GM10266 (cell line): Measurements from ENCODE around the gene VPS13D.

ENCODE experiments used
- DNase-seq: peaks from one replicate; pipeline ENCODE4 v3.0.0; 2012; ENCODE audit errors: extremely low spot score
- CTCF ChIP-seq: IDR thresholded peaks from 2 replicates; pipeline ENCODE4 v1.5.1; 2012; ENCODE audit warnings: mild to moderate bottlenecking, low read depth; ENCODE audit not compliant: control insufficient read depth, insufficient read depth; ENCODE audit errors: missing control alignments

VPS13D gene

GRCh38 chr1:12541274-12542137, 311.7 kb downstream of the VPS13D start:
- DNase-seq, result no peak
- TF ChIP-seq CTCF, result no peak

- no peak for TF ChIP-seq CTCF
- DNase-seq, result no peak
Measured at GRCh38 chr1:12542138-12542465, 312.3 kb downstream of the VPS13D start.

GRCh38 chr1:12542616-12543592, 313.1 kb downstream of the VPS13D start:
- DNase-seq, result no peak
- no peak for TF ChIP-seq CTCF

- TF ChIP-seq CTCF, result no peak
Measured at GRCh38 chr1:12543740-12544154, 313.9 kb downstream of the VPS13D start.

GRCh38 chr1:12544357-12544756, 314.5 kb downstream of the VPS13D start:
- no peak for TF ChIP-seq CTCF

More at GRCh38 chr1:12543740-12544154, 313.9 kb downstream of the VPS13D start:
- no peak for DNase-seq

GRCh38 chr1:12544992-12545391, 315.2 kb downstream of the VPS13D start:
- TF ChIP-seq CTCF, result no peak
- DNase-seq, result no peak

More at GRCh38 chr1:12544357-12544756, 314.5 kb downstream of the VPS13D start:
- no peak for DNase-seq
